Sciatic nerve (tissue), 2 donors: Measurements from ENCODE around the gene TSPEAR. TPM values are rescaled to one million over a fixed set of nuclear protein-coding genes. Genes with fewer than 3 reads are reported as not detected.
"Not testable (repeated sequence)": the region's sequence is repeated elsewhere in the genome, so short reads cannot be mapped to it uniquely, and the experiment has no call there.

Source experiments
- ATAC-seq: fragments of 200-7000 bp; cut with Tn5 transposase; one replicate; pipeline ENCODE4 v1.9.1; 2020; ENCODE audit warnings: mild to moderate bottlenecking, moderate library complexity
- DNase-seq: peaks from one replicate; pipeline ENCODE4 v3.0.0-alpha.2; 2020; ENCODE audit warnings: low spot score
- intact Hi-C: fragments of 100-400 bp; cut with DNase I; formaldehyde crosslinking; loops from one replicate; pipeline ENCODE4 v1.14.2; 2022
- total RNA-seq: library from RNA; stranded (reverse); fragmentation: NEBNext Ultra II Directional; extraction: Animal tissue kit (Norgen Biotek cat#: 25700); gene quantifications from one replicate; pipeline ENCODE4 v1.2.1, GENCODE V29; 2021
- donor health status: DM: no; HTN: no; CAD: no.
- donor health status: DM: no; HTN: no; CAD: no.

Gene TSPEAR
- total RNA-seq, 1 donor from 2014 or later: not detected

DNA sequence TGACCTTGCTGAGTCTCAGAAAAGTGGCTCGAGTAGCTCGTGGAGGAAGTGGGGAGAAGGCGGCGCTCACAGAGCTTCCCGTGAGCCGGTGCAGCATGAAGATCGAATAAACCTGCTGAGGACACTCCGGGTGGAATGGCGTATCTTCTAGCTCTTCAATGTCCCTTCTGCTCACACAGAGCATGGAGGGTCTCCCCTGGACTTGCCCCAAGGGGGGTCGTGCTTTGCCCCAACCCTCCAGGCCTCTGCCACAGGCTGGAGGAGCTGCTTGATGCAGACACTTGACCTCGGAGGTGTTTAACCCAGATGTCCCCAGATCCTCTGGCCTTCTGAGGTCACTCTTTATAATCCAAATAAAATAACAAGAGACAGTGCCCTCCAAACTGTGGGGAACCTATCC, 16.6 kb downstream of the TSPEAR start:
- ATAC-seq: no peak
- peak; percentile 25 for DNase-seq
- intact Hi-C loops: no loop called here

DNA sequence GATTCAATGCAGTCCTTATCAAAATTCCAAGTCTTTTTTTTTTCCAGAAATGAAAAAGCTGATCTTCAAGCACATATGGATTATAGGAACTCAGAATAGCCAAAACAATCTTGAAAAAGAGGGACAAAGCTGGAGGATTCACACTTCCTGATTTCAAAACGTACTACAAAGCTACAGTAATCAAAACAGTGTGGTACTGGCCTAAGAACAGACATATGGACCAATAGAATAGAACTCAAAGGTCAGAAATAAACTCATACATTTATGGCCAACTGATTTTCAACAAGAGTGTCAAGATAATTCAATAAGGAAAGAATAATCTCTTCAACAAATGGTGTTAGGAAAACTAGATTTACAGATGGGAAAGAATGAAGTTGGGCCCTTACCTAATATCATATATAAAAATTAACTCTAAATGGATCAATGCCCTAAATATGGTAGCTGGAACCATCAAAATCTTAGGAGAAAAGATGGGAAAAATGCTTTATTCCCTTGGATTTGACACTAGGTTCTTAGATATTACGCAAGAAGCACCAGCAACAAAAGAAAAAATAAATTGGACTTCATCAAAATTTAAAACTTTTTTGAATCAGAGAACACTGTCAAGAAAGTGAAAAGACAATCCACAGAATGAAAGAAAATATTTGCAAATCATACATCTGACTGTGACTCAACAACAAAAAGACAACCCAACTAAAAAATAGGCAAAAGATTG, 18.4 kb downstream of the TSPEAR start:
- DNase-seq: no peak
- no peak for ATAC-seq
- intact Hi-C loops: no loop called here

DNA sequence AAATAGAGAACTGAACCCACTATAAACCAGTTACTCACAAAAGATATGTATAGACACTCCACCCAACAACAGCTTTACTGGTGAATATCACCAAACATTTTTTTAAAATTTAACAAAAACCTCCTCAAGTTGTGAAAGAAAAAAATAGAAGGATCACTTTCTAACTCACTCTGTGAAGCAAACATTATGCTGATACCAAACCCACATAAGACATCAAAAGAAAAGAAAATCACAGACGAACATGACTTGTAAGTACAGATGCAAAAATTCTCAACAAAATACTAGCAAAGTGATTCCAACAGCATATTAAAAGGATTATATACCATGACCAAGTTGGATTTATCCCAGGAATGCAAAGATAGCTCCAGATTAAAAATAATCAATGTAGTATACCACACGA, 19.7 kb downstream of the TSPEAR start:
- intact Hi-C loops: no loop called here

DNA sequence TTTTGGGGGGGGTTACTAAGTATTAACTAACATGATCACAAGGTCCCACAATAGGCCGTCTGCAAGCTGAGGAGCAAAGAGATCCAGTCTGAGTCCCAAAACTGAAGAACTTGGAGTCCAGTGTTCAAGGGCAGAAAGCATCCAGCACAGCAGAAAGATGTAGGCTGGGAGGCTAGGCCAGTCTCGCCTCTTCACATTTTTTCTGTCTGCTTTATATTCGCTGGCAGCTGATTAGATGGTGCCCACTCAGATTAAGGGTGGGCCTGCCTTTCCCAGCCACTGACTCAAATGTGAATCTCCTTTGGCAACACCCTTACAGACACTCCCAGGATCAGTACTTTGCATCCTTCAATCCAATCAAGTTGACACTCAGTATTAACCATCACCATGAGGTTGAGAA, 21.6 kb downstream of the TSPEAR start:
- intact Hi-C loops, DNase-seq, ATAC-seq: not testable (repeated sequence)

More for the DNA sequence above, 19.7 kb downstream of the TSPEAR start:
- DNase-seq: no peak
- ATAC-seq: no peak

GRCh38 chr21:44687671-44688070, 23.7 kb downstream of the TSPEAR start:
- intact Hi-C loops: no loop called here
- ATAC-seq: no peak

DNA sequence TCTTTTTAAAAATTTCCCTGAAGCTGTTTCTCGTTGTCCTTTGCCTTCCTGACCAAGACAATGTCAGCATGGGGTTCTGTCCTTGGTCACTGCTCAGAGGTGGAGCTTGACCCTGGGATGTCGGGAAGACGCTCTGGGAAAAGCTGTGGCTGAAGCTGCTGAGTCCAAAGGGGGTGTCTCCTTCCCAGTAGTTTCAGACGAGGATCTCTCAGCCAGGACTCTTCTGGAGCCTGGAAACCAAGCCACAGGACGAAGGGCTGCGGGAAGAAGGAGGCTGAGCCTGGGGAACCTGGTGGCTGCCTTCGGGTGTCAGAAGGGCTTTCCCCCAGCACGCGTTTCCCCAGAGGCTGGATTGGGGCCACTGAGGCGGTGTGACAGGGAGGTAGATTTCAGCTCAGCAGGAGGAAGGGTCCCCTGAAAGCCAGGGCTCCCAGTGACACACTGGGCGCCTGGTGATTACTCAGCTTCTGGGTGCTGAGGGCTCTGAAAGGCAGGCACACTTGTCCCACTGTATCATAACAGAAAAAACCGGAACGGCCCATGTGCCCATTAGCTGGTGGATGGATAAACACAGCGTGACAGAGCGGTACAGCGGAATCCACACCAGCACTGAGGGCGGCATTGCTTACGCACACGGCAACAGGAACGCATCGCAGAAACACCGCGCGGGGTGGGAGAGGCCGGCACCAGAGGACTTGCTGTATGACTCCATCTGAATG, 24.4 kb downstream of the TSPEAR start:
- intact Hi-C loops: no loop called here

More at GRCh38 chr21:44687671-44688070, 23.7 kb downstream of the TSPEAR start:
- DNase-seq: peak; percentile 34

DNA sequence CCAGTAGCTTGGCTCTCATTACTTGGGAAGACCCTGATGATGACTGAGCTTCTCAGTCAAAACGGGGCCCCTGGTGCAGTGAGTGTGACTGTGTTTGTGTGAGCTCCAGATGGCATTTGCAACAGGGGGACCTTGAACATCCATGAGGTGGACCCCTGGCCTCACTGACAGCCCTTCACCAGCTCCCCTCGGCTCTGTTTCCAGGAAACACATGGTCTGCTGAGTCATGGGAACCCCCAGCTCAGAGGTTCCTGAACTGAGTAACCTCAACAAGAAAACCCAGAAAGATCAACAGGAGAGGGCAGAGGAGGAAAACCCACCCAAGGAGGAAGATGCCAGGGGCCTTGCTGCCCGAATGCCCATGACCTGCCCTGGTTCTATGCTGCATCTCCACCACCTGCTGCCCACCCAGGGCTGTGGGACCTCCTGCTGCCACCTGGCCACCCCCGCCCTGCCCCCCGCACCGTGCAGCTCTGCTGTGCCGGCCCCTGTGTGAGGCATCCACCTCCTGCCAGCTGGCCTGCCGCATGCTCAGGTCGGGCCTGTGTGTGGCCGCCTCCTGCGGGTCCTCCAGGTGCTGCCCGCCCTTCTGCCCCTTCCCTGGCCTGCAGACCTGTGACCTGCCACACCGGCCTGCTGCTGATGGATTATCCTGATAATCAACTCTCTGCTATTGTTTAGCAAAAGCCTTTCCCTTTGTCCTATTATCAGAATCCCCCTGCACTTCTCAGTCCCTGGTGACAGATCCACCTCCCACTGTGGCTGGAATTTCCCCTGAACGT, 25.2 kb downstream of the TSPEAR start:
- intact Hi-C loops: no loop called here
- ATAC-seq (no peak), DNase-seq (peak; percentile 31)

More for the DNA sequence above, 24.4 kb downstream of the TSPEAR start:
- ATAC-seq: no peak
- DNase-seq: peak; percentile 36

GRCh38 chr21:44685050-44685449, 26.3 kb downstream of the TSPEAR start:
- ATAC-seq, DNase-seq, intact Hi-C loops: not testable (repeated sequence)

DNA sequence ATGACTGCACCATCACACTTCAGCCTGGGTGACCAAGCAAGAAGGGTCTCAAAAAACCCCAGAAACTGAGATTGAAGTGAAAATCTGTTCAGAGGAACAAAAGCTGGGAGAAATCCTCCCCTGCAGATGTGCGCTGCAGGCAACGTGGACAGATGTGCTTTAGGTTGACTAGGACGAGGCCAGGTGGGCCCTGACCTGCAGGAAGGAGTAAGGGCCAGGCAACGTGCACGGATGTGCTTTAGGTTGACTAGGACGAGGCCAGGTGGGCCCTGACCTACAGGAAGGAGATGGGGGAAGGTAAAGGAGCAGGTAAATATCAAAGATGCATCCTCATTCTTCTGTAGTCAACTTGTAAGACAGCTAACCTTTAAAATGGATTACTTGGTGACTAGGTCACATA, 26.9 kb downstream of the TSPEAR start:
- DNase-seq (peak; percentile 14), ATAC-seq (no peak)
- intact Hi-C loops: no loop called here

- DNase-seq (peak; percentile 25), ATAC-seq (no peak)
- intact Hi-C loops: no loop called here
Measured at GRCh38 chr21:44684077-44684476, 27.3 kb downstream of the TSPEAR start.

GRCh38 chr21:44682580-44683151, 28.7 kb downstream of the TSPEAR start:
- ATAC-seq (no peak), DNase-seq (peak; percentile 19)
- intact Hi-C loops: no loop called here

DNA sequence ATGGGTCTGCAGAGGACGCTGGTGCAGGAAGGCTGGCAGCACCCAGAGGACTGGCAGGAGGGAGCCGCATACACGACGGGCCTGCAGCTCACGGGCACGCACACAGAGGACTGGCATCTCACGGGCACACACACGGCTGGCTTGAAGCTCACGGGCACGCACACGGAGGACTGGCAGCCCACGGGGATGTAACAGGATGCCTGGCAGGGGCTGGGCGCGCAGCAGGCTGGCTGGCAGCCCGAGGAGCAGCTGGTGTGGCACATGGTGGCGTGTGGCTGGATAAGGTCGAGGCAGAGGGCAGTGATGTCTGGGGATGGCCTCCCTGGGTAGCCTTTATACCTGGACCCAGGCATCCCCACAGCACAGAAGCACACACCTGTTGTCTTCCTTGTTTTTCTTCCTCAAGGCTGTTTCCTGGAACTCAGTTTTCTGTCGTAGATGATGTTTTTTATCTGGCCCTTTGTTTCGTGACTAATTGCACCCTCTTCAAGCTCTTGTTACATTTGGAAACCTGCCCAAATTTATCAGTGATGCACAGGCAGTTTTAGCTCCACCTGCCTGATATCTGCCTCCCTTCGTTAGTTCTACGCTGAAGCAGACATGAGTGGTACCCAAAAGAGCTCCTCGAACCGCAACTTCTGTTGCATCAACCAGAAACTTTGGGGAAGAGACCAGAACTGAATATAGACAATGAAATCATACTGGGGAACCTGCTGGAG, 29.4 kb downstream of the TSPEAR start, which contains the start of gene KRTAP12-1:
KRTAP12-1 (minus strand) TSS at position 303 of the 719 bp plus-strand sequence; CDS start at position 263, 40 bp downstream.
- DNase-seq: no peak
- no peak for ATAC-seq
- intact Hi-C loops: no loop called here

GRCh38 chr21:44681152-44681551, 30.2 kb downstream of the TSPEAR start:
- no peak for ATAC-seq
- DNase-seq: peak; percentile 19

GRCh38 chr21:44677881-44678280, 33.5 kb downstream of the TSPEAR start:
- peak; percentile 23 for DNase-seq
- intact Hi-C loops: no loop called here
- ATAC-seq: no peak

More at GRCh38 chr21:44681152-44681551, 30.2 kb downstream of the TSPEAR start:
- intact Hi-C loops: no loop called here

DNA sequence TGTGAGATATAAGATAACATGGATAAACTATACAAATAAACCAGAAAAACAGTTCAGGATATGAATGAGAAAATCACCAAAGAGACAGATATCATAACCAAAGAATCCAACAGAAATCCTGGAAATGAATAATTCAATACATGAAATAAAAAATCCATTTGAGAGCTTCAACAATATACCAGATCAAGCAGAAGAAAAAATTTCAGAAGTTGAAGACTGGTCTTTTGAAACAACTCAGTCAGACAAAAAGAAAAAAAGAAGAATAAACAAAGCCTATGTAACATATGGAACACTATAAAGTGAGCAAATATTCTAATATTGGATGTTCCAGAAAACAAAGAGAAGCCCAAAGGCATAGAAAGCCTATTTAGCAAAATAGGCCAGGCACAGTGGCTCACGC, 39.5 kb downstream of the TSPEAR start:
- DNase-seq: no peak
- no peak for ATAC-seq
- intact Hi-C loops: no loop called here

- ATAC-seq (no peak), DNase-seq (peak; percentile 23)
- intact Hi-C loops: no loop called here
Measured at GRCh38 chr21:44670642-44671432, 40.5 kb downstream of the TSPEAR start.

- intact Hi-C loops: no loop called here
- no peak for DNase-seq
- no peak for ATAC-seq
Measured at GRCh38 chr21:44667612-44668011, 43.8 kb downstream of the TSPEAR start.
